Diencephalon (tissue), 1 donor: ENCODE results near the gene OR5K2. TPM values are rescaled to one million over a fixed set of nuclear protein-coding genes. Genes with fewer than 3 reads are reported as not detected.

Source experiments
- small RNA-seq: library from RNA; depleted of rRNA; stranded (forward); fragments of <200 nt; gene quantifications from one replicate; pipeline ENCODE3, GENCODE V24; 2014
- total RNA-seq: library from RNA; depleted of rRNA; stranded (reverse); fragments of >200 nt; gene quantifications from one replicate; pipeline ENCODE4 v1.2.3, GENCODE V29; 2014

OR5K2 gene
- not detected for total RNA-seq

GRCh38 chr3:98497381-98497780 lies at the start of gene OR5K2:
Gene OR5K2 (plus strand): TSS chr3:98497681. CDS start chr3:98497681, 0 bp downstream.

GRCh38 chr3:98462901-98463300 lies 34.6 kb upstream of the OR5K2 start, which contains the start of gene OR5K1:
Gene OR5K1 (plus strand): TSS chr3:98463201. CDS start chr3:98469577, 6,376 bp downstream.

GRCh38 chr3:98522544-98523281 lies 25.2 kb downstream of the OR5K2 start, which contains the start of gene CLDND1:
Gene CLDND1 (minus strand): TSS chr3:98522902. CDS start chr3:98521424, 1,478 bp downstream.

GRCh38 chr3:98531622-98532274 lies 34.3 kb downstream of the OR5K2 start, which contains the start of gene GPR15:
Gene GPR15 (plus strand): TSS chr3:98531978. CDS start chr3:98532034, 56 bp downstream.

Small RNA genes lying within 50 kb of the gene (small RNA-seq; reads per million reads assigned to genes)
- not detected for gene RPL38P4

Other genes starting within 250 kb of the OR5K2 start
- not detected for gene OR5H6, start 233.4 kb upstream of the OR5K2 start, total RNA-seq
- gene OR5H2, start 215.2 kb upstream of the OR5K2 start, total RNA-seq, result not detected
- gene OR5K4, start 143.8 kb upstream of the OR5K2 start, total RNA-seq, result not detected
- gene OR5K3, start 107.0 kb upstream of the OR5K2 start, total RNA-seq, result not detected
- not detected for gene OR5K1, start 34.5 kb upstream of the OR5K2 start, total RNA-seq
- 153 TPM for gene CLDND1, start 25.2 kb downstream of the OR5K2 start, total RNA-seq
- not detected for gene GPR15, start 34.3 kb downstream of the OR5K2 start, total RNA-seq
- 19.8 TPM for gene CPOX, start 95.9 kb downstream of the OR5K2 start, total RNA-seq